ENCODE measurements around the gene IER5L.
A peak's percentile ranks its signal among the peaks of the same experiment; 100 is the strongest.
"Not testable (repeated sequence)": the region's sequence is repeated elsewhere in the genome, so short reads cannot be mapped to it uniquely, and the experiment has no call there.

Gene IER5L

DNA sequence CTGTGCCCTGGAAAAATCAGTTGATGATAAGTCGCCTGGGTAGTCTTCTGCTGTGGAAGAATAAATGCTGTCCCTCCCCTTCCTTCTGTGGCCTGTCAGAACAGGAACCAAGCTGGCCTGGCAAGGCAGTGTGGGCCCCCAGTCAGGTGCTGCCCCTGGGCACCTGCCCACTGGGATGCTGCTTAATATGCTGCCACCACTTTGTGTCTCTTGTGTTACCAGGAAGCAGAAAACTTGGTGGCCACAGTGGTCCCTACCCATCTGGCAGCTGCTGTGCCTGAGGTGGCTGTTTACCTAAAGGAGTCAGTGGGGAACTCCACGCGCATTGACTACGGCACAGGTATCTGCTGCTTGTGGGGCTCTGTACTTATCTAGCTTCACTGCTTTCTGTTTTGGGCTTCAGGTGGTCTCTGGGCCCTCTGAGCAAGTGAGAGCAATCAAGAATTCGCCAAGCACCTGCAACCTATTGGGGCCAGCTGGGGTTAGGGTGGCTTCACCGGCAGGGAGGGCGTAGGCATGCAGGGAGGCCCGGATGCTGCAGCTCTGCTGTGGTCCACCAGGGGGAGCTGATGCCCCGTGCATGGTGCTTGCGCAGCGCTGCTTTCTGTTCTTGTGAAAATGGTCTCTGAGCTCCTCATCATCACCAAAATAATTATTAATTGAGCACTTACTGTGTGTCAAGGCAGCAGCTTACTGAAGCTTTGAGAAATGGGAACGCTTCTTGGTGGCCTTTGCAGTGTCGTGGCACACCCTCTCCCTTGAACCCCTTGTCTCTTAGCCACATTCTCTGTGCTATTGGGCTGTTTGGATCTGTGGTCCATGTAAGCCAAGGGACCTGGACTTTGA lies 46.5 kb downstream of the IER5L start:
- TF ChIP-seq TOX (CRISPR knock-in tag; IDR thresholded peaks at IDR 0.05; ENCODE audit: borderline replicate concordance) (no peak), TCF4 (CRISPR knock-in tag; IDR thresholded peaks at IDR 0.05; ENCODE audit: borderline replicate concordance) (no peak), OSR1 (CRISPR knock-in tag; IDR thresholded peaks at IDR 0.05) (no peak), ZNF565 (CRISPR knock-in tag; conservative IDR thresholded peaks at IDR 0.05; ENCODE audit: low read depth) (no peak), ZFP30 (CRISPR knock-in tag; IDR thresholded peaks at IDR 0.05) (no peak), PPARA (CRISPR knock-in tag; IDR thresholded peaks at IDR 0.05; ENCODE audit: borderline replicate concordance) (no peak), ZC3H10 (CRISPR knock-in tag; IDR thresholded peaks at IDR 0.05) (no peak)
- TF ChIP-seq, protein P1, sequence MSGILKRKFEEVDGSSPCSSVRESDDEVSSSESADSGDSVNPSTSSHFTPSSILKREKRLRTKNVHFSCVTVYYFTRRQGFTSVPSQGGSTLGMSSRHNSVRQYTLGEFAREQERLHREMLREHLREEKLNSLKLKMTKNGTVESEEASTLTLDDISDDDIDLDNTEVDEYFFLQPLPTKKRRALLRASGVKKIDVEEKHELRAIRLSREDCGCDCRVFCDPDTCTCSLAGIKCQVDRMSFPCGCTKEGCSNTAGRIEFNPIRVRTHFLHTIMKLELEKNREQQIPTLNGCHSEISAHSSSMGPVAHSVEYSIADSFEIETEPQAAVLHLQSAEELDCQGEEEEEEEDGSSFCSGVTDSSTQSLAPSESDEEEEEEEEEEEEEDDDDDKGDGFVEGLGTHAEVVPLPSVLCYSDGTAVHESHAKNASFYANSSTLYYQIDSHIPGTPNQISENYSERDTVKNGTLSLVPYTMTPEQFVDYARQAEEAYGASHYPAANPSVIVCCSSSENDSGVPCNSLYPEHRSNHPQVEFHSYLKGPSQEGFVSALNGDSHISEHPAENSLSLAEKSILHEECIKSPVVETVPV (CRISPR knock-in tag; IDR thresholded peaks at IDR 0.05): no peak
- ATAC-seq: peak; percentile 96

DNA sequence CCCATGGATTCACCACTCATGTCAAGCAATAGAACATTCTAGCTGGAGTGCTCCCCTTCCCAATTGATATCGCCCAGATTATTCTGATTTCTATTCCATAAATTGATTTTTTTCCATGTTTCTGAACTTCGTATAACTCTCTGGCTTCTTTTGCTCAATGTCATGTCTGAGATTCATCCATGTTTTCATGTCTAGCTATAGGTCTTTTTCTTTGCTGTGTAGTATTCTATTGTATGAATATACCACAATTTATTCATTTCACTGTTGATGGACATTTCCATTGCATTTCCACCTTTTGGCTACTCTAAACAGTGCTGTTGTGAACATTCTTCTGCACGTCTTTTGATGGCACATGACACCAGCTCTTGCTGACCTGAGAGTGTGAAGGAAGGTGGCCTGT lies 47.3 kb downstream of the IER5L start:
- no peak for ATAC-seq
- no peak for TF ChIP-seq ISL1 (CRISPR knock-in tag; IDR thresholded peaks at IDR 0.05)
- TF ChIP-seq ARNTL (CRISPR knock-in tag; IDR thresholded peaks at IDR 0.05; ENCODE audit: borderline replicate concordance, low read depth): no peak
- TF ChIP-seq ZFP3 (CRISPR knock-in tag; IDR thresholded peaks at IDR 0.05): no peak
- TF ChIP-seq BACH2 (CRISPR knock-in tag; IDR thresholded peaks at IDR 0.05; ENCODE audit: borderline replicate concordance): no peak
- TF ChIP-seq, protein P2, sequence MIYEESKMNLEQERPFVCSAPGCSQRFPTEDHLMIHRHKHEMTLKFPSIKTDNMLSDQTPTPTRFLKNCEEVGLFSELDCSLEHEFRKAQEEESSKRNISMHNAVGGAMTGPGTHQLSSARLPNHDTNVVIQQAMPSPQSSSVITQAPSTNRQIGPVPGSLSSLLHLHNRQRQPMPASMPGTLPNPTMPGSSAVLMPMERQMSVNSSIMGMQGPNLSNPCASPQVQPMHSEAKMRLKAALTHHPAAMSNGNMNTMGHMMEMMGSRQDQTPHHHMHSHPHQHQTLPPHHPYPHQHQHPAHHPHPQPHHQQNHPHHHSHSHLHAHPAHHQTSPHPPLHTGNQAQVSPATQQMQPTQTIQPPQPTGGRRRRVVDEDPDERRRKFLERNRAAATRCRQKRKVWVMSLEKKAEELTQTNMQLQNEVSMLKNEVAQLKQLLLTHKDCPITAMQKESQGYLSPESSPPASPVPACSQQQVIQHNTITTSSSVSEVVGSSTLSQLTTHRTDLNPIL (CRISPR knock-in tag; IDR thresholded peaks at IDR 0.05; ENCODE audit: low read depth): no peak
- no peak for TF ChIP-seq TOX (CRISPR knock-in tag; IDR thresholded peaks at IDR 0.05; ENCODE audit: borderline replicate concordance)
- TF ChIP-seq, protein P3, sequence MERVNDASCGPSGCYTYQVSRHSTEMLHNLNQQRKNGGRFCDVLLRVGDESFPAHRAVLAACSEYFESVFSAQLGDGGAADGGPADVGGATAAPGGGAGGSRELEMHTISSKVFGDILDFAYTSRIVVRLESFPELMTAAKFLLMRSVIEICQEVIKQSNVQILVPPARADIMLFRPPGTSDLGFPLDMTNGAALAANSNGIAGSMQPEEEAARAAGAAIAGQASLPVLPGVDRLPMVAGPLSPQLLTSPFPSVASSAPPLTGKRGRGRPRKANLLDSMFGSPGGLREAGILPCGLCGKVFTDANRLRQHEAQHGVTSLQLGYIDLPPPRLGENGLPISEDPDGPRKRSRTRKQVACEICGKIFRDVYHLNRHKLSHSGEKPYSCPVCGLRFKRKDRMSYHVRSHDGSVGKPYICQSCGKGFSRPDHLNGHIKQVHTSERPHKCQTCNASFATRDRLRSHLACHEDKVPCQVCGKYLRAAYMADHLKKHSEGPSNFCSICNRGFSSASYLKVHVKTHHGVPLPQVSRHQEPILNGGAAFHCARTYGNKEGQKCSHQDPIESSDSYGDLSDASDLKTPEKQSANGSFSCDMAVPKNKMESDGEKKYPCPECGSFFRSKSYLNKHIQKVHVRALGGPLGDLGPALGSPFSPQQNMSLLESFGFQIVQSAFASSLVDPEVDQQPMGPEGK (CRISPR knock-in tag; IDR thresholded peaks at IDR 0.05; ENCODE audit: borderline replicate concordance): no peak
- TF ChIP-seq, protein P4, sequence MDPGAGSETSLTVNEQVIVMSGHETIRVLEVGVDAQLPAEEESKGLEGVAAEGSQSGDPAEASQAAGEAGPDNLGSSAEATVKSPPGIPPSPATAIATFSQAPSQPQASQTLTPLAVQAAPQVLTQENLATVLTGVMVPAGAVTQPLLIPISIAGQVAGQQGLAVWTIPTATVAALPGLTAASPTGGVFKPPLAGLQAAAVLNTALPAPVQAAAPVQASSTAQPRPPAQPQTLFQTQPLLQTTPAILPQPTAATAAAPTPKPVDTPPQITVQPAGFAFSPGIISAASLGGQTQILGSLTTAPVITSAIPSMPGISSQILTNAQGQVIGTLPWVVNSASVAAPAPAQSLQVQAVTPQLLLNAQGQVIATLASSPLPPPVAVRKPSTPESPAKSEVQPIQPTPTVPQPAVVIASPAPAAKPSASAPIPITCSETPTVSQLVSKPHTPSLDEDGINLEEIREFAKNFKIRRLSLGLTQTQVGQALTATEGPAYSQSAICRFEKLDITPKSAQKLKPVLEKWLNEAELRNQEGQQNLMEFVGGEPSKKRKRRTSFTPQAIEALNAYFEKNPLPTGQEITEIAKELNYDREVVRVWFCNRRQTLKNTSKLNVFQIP (CRISPR knock-in tag; IDR thresholded peaks at IDR 0.05; ENCODE audit: borderline replicate concordance, low read depth): no peak
- no peak for TF ChIP-seq CSDC2 (CRISPR knock-in tag; IDR thresholded peaks at IDR 0.05)
- TF ChIP-seq PPARA (CRISPR knock-in tag; IDR thresholded peaks at IDR 0.05; ENCODE audit: borderline replicate concordance): no peak
- TF ChIP-seq ESRRG (CRISPR knock-in tag; IDR thresholded peaks at IDR 0.05): no peak
- TF ChIP-seq, protein P1 (CRISPR knock-in tag; IDR thresholded peaks at IDR 0.05): no peak
- no peak for TF ChIP-seq ZNF565 (CRISPR knock-in tag; conservative IDR thresholded peaks at IDR 0.05; ENCODE audit: low read depth)
- no peak for TF ChIP-seq ZNF70 (CRISPR knock-in tag; IDR thresholded peaks at IDR 0.05)
- no peak for TF ChIP-seq TCF4 (CRISPR knock-in tag; IDR thresholded peaks at IDR 0.05; ENCODE audit: borderline replicate concordance)
- TF ChIP-seq, protein P5, sequence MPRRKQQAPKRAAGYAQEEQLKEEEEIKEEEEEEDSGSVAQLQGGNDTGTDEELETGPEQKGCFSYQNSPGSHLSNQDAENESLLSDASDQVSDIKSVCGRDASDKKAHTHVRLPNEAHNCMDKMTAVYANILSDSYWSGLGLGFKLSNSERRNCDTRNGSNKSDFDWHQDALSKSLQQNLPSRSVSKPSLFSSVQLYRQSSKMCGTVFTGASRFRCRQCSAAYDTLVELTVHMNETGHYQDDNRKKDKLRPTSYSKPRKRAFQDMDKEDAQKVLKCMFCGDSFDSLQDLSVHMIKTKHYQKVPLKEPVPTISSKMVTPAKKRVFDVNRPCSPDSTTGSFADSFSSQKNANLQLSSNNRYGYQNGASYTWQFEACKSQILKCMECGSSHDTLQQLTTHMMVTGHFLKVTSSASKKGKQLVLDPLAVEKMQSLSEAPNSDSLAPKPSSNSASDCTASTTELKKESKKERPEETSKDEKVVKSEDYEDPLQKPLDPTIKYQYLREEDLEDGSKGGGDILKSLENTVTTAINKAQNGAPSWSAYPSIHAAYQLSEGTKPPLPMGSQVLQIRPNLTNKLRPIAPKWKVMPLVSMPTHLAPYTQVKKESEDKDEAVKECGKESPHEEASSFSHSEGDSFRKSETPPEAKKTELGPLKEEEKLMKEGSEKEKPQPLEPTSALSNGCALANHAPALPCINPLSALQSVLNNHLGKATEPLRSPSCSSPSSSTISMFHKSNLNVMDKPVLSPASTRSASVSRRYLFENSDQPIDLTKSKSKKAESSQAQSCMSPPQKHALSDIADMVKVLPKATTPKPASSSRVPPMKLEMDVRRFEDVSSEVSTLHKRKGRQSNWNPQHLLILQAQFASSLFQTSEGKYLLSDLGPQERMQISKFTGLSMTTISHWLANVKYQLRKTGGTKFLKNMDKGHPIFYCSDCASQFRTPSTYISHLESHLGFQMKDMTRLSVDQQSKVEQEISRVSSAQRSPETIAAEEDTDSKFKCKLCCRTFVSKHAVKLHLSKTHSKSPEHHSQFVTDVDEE (CRISPR knock-in tag; IDR thresholded peaks at IDR 0.05): no peak
- TF ChIP-seq ZFP30 (CRISPR knock-in tag; IDR thresholded peaks at IDR 0.05): no peak
- TF ChIP-seq OSR1 (CRISPR knock-in tag; IDR thresholded peaks at IDR 0.05): no peak
- TF ChIP-seq RARB (CRISPR knock-in tag; IDR thresholded peaks at IDR 0.05): no peak

DNA sequence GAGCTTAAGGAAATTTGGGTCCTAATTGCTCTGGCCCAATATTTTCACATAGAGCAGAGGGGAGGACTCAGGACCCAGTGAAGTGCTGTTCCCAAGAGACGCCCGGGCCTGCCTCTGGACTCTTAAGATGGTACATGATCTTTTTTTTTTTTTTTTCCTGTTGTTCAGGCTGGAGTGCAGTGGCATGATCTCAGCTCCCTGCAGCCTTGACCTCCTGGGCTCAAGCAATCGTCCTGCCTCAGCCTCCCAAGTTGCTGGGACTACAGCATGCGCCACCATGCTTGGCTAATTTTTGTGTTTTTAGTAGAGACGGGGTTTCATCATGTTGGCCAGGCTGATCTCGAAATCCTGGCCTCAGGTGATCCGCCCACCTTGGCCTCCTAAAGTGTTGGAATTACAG lies 47.8 kb downstream of the IER5L start:
- ATAC-seq: not testable (repeated sequence)
